DMS153 (cell line): ENCODE results near the gene CEACAM21.

Source experiments
- DNase-seq: peaks from one replicate; lab custom pipeline; 2025; lab: John Stamatoyannopoulos, UW

CEACAM21 gene

DNA sequence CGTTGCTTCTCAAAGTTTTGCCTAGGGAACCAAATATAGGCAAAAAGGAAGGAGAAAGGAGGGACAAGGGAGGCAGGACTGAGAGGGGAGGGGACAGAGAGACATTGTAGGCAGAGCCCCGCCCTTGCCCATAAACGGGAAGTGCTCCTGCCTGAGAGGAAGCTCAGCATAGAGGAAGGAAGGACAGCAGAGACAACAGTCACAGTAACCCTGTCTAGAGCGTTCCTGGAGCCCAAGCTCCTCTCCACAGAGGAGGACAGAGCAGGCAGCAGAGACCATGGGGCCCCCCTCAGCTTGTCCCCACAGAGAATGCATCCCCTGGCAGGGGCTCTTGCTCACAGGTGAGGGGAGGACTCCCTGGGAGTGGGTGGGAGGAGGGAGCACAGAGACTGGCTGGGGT lies at the start of gene CEACAM21:
CEACAM21 (plus strand) TSS at position 169 of the 400 bp plus-strand sequence; CDS start at position 278, 109 bp downstream.
- DNase-seq = peak; percentile 28

DNA sequence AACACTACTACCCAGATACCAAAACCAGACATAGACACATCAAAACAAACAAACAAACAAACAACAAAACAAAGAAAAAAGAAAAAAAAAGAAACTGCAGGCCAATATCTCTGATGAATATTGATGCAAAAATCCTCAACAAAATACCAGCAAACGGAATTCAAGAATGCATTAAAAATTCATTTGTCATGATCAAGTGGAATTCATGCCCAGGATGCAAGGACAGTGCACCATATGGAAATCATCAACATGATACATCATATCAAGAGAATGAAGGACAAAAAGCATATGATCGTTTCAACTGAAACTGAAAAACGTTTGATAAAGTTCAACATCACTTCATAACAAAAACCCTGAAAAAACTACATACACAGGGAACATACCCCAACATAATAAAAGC lies 48.9 kb upstream of the CEACAM21 start:
- no peak for DNase-seq

DNA sequence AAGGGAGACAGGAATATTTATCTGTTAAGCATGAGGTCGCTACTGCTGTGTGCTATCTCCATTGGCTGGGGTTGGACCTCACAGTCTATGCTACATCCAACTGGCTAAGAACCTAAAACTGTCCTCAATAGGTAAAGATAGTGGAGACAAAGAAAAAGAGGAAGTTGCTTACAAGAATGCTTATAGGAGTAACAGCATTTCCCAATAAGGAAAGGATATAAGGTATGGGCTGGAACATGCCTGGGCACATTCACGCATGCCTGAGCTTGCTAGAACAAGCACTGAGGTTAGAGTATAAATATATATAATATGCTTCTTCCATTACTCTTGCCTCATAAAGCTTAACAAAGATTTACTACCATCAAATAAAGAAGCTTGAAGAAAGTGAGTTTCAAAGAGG lies 47.9 kb upstream of the CEACAM21 start:
- no peak for DNase-seq

DNA sequence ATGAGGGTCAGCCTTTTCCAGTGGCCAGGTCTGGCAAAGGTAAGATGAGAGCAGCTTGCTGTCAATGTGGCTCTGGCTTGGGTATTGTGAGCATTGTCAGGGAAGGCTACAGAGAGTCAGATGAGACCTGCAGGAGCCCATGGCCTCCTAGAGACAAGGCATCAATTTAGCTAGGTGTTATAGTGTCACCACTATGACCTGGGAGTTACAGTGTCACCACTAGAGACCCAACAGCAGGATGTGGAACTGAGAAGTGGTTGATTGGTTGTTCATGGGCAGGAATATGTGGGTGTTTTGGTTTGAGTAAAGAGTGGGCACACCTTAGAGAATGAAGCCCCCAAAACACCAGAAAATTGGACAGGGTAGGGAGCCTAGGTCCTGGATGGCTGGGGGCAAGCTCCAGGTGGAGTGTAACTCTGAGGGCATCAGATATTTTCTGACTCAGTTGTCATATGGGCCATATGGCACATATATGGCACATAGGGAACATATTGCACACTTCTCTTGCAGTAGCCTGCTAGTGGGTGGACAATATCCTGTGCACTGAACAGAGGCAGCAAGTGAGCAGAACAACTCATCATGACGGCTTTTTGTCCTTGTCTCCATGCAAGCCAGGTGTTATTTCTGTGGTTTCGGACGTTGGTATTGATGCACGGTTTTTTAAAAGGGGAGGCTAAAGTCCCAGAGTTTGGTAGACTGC lies 46.3 kb upstream of the CEACAM21 start:
- no peak for DNase-seq

DNA sequence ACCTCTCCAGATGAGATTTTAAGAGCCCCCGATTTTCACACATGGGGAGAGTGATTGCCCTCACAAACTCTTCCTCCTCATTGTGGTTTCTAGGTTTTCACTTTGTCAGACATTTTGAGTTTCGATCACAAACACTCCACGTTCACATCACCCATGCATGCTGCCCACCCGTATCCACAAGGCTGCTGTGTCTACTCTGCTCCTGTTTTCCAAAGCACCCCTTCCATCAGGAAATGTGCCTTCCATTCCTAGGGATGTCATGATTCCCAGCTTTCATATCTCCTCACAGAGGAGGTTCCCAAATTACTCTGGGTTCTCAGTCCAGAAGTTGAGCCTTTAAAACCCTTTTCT lies 45.8 kb upstream of the CEACAM21 start:
- no peak for DNase-seq

DNA sequence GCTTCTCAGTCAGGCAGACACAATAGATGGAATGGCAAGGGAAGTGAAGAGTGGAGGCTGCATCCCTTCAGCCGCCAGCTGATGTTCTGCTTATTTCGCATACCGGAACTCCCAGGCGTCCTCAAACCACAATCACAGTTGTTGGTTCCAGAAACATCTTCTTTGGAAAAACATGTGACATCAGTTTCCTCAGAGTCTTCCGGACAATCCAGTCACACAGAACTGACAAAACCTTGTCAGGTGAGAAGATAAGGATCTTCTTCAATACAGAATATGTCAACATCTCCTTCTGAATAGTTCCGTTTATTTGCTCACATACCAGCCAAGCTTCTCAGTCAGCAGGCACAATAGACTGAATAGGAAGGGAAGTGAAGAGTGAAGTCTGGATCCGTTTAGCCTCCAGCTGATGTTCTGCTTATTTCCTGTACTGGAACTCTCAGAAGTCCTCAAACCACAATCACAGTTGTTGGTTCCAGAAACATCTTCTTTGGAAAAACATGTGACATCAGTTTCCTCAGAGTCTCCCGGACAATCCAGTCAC lies 45.1 kb upstream of the CEACAM21 start:
- DNase-seq = no peak

DNA sequence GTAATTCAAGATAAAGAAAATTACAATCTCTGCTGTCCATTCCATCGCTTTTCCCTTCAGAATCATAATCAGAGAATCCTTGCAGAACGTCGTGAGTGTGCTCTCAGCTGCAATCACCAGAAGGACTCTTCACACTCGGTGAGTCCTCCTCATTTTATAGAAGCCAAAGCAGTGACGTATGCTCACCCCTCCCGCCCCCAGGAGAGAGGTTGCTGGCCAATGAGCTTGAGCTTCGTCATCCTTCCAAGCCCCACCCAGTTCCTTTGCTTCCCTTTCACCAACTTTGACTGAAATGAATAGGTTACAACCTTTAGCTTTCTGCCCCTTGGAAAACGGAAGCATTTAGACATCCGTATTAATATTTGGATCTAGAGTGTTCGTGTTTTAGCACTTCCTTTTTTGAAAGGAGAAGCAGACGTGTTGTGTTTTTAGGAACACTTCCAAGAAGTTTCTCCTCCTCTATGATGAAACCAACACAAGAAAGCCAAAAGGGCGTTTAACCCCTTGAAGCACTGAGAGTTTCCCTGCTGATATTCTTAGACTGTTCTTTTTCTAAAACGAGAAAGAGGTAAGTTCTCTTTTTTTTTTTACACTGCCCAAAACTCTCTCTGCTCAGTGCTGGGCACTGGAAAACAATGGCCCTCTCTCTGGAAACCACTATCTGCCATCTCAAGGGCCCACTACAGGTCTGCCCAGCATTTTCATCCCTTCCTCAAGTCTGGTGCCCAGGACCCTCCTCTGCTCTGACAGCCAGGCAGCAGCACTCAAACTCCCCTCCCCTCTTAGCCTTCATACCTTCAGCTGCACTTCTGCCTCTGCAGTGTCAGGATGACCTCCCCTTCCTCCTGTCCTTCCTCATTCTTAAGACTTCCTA lies 44.3 kb upstream of the CEACAM21 start:
- DNase-seq = peak; percentile 20

DNA sequence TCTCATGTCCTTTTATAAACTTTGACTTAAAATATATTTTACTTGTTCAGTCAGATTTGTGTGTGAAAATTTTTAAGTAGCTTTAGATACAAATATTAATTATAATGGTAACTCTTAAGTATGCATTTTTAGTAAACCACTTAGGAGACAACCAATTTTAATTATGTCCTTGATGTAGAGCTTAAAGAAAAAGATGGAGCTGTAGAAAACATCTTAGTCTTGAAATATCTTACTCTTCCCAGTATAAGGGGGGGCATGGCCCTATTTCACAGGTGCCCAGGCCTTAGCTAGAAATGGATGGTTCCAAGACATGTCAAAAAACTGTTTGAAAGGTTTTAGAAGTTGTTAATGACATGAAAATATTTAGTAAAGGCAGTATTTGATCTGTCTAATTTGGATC lies 43.4 kb upstream of the CEACAM21 start:
- no peak for DNase-seq

DNA sequence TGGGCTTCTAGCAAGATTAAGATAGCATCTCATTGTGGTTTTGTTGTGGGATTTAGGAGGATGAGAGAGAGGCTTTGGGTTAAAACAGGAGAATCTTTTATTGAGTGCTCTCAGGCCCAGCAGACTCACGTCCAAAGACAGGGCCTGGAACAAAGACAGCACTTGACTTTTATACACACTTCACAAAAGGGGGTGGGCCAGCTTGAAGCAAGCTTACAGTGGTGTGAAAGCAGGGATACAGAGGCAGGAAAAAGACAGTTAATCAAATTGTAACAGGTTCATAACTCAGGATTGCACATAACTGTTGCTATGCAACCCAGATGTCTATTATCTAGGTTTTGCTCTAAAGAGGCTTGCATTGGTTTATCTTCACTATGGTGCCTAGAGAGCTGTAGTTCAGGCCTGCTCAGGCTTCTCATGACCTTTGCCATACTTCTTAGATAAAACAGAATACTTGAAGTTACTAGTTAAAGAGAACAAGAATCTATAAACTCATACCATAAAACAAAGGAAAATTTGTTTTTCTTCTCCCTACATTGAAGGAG lies 42.2 kb upstream of the CEACAM21 start:
- no peak for DNase-seq

DNA sequence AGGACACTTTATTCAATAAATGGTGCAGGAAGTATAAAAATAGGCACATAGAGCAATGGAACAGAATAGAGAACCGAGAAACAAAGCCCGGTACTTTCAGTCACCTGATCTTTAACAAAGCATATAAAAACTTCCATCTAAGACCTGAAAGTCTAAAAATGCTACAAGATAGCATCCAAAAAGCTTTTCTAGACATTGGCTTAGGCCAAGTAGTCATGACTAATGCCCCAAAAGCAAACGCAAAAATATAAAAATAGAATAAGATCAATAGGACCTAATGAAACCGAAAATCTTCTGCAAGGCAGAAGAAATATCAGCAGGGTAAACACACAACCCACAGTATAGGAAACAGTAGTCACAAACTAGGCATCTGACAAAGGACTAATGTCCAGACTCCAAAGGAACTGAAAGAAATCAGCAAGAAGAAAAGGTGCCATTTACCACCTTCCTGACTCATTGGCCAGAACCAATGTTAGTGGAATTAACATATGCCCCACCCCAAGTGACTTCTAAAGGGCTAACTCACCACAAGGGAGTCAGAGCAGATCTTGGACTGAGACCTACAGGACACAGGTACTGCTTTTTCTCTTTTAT lies 40.8 kb upstream of the CEACAM21 start:
- DNase-seq = no peak

DNA sequence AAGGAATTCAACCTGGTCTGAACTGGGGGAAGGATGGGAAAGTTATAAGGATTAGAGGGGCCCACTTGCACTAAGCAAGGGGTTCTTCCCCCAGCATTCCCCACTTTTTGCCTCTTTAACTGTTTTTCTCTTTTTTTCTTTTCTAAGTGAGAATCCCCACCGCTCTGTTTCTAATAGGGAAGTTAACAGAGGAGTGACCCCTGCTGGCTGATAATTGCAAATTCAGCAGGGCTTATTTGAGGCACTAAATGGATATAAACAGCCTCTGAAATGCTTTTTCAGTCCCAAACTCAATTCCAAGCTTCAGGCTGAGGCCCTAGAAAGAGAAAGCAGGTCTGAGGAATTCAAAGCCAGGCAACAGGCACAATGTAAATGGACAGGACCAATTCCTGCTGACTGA lies 38.2 kb upstream of the CEACAM21 start:
- DNase-seq = no peak

DNA sequence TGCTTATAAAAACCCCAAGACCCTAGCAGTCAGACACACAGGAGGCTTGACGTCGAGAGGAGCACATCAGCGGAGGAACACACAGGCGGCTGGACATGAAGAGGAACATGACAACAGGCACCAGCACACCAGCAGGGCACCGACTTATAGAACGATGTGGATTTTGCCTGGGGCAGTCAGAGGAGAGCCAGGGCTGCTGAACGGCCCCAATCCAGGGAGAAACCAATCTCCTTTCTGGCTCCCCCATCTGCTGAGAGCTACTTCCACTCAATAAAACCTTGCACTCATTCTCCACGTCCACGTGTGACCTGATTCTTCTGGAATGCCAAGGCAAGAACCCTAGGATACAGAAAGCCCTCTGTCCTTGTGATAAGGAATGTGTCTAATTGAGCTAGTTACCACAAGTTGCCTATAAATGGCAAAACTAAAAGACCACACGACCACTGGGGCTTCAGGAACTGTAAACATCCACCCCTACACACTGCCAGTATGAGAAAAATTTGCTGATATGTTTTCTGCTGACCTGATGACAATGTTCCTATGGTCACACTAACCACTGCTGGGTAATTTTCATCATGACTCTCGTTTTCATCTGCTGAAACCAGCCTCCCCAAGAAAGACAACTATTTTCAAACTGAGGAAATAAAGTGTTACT lies 35.8 kb upstream of the CEACAM21 start:
- no peak for DNase-seq

DNA sequence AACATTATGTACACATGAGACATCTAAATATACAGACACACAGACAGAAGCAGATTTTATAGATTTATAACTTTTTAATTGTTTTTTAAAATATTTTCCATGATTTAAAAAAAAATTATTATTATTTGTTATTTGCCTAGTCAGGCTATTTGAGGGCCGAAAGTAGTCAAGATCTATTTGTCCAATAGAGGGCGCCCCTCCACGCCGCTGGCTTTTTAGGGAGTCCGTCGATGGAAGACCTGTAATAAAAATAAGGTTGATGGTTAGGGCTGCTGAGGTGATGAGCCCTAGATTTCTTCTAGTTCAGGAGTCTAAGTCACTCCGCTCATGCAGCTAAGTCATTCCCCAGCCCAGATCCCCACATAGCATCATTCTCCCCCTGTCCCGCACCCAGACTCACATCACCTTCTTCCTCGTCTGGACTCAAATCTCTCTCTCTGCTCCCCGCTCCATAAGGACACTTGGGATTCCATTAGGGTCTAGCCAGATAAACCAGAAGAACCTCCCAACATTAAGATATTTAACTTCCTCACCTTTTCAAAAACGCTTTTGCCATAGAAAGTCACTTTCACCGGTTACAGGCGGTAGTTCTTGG lies 33.9 kb upstream of the CEACAM21 start:
- peak; percentile 13 for DNase-seq

DNA sequence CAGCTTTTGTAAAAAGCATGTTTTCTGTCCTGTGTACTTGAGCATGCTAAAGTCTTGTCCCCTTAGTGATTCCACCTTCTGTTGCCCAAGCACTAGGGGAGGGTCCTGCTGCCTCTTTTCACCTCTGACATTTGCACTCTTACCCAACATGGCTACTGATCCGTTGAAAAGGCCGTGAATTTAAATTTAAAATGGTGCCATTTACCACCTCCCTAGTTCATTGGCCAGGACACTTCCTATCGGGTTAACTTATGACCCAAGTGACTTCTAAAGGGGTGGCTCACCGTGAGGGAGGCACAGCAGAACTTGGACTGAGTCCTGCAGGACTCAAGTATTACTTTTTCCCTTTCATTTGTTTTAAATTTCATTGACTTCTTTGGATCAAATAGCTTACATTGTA lies 33.3 kb upstream of the CEACAM21 start:
- no peak for DNase-seq

DNA sequence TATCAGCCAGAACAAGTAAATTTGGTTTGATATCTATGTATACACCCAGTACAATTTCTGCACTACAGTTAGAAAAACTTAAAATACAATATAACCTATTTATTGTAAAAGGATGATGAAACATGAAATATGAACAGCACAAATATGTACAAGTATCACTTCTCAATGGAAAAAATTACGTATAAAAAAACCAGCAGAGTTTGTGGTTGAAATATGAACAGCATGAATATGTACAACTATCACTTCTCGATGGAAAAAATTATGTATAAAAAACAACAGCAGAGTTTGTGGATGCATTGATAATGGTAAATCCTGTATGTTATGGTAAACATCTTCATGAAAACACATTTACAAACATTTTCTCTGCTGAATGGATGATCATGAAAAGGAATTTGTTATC lies 32.4 kb upstream of the CEACAM21 start:
- no peak for DNase-seq

DNA sequence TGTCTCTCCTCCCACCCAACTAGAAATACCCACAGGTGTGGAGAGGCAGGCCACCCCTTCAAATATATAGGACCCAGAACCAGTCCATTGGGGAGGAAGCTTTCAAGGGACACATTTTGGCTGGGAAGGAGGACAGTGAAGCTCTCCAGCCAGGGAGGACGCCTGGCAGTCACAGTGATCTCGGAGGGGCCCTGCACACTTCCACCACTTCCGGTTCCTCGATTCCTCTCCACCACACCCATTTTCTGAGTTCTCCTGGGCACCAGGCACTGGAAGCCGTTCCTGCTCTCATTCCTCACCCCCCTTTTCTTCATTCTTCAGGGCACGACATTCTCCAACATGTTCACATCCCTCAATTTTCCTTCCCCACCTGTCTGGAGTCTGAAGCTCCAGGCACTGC lies 30.4 kb upstream of the CEACAM21 start:
- DNase-seq = no peak

DNA sequence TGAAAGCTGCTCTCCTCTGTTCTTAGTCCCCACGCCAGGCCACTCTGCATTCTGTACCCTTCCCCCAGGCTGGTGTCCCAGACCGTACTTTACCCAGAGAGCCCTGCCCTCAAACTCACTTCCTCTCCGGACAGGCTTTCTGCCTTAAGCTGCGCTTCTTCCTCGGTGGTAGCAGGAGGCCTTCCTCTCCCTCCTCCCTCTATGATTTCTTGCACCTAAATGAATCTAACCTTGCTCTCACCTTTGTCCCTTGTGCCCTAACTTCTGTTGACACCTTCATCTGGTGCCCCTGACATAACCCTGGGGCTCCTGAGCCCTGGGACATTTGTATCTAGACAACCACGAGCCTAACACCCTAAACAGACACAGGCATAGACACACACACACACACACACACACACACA lies 29.6 kb upstream of the CEACAM21 start:
- no peak for DNase-seq

DNA sequence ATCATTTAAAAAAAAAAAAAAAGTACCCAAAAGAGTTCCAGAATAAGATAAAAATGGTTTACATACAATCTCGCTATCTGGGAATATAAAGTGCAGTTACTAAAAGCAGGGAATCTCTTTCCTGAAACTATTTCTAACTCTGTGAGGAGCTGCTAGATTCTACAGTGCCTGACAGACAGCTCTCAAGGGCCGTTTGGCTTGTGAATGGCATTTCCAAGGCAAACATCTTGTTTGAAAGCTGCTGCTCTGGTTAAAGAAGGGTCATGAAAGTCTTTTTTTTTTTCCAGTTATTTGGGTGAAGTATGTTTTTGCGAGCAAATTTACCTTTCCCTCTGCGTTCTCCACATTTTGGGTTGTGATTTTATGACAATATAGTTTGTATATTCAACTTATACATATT lies 29.0 kb upstream of the CEACAM21 start:
- DNase-seq = no peak

DNA sequence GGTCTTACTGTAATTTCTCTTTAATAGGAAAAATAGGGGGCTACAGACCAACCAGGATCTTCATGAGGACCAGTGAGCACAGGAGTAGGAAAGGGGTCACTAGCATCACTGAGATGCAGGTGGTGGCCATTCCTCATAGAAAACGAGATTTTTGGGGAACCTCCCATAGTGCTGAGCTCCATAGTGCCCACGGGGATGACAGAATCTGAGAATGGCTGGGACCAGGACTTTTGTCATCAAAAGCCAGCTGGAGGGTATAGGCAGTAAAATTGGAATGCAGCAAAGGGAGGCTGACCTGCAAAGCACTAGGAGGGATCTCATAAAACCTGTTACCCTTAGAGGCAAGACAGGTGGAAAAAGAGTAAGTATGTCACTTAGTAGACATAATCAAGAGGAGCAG lies 28.4 kb upstream of the CEACAM21 start:
- DNase-seq = no peak

DNA sequence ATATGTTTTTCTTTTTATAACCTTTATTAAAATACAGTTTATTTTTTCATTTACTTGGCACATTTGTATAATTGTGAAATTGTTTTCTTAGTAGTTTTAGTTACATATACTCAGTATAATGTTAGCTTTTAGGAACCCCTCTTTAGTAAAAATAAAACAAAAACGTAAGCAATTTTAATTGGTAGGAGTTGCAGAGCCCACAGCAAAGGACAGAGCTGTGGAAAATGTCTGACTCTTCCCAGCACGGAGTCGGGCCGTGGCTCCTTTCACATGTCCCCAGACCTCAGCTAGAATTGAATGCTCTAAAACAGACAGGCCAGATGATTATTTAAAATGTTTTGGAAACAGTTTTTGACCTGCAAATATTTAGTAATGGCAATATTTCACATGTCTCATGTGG lies 27.9 kb upstream of the CEACAM21 start:
- DNase-seq = no peak

DNA sequence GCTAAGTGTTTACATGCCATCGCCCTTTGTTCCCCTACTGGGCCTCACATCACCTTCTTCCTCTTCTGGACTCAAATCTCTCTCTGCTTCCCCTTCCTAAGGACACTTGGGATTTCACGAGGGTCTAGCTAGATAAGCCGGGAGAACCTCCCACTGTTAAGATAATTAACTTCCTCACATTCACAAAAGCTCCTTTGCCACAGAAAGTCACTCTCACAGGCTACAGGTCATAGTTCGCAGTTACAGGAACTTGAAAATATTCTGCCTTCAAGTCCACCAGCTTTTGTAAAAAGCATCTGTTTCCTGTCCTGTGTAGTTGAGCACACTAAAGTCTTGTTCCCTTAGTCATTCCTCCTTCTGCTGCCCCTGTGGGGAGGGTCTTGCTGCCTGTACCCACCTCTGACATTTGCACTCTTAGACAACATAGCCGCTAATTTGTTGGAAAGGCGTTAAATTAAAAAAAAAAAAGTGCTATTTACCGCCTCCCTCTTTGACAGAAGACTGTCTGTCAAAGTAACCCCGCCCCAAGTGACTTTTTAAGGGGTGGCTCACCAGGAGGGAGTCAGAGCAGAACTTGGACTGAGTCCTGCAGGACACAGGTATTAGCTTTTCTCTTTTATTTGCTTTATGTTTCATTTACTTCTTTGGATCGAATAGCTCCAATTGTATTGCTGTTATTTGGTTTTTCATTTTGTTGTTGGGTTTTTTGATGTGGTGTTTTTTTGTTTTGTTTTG lies 26.8 kb upstream of the CEACAM21 start:
- no peak for DNase-seq
